Hepatocyte (in vitro differentiated cells): ENCODE results near the gene RBFOX1.

Experiments
- EZH2 ChIP-seq: fragments of 200-600 bp; sonication (generic); IDR thresholded peaks from 2 replicates; pipeline ENCODE4 v1.6.1; 2016; ENCODE audit warnings: antibody characterized with exemption, mild to moderate bottlenecking, borderline replicate concordance
- EZH2phosphoT487 ChIP-seq: fragments of 200-600 bp; sonication (generic); IDR thresholded peaks from one replicate; pipeline ENCODE4 v1.6.1; 2018; ENCODE audit warnings: antibody characterized with exemption, mild to moderate bottlenecking, low read depth, moderate library complexity; ENCODE audit not compliant: unreplicated experiment, severe bottlenecking
- TF ChIP-seq, protein P1 (sequence below): fragments of 200-600 bp; sonication (generic); IDR thresholded peaks from 2 replicates; pipeline ENCODE4 v1.5.1; 2016; ENCODE audit warnings: antibody characterized with exemption, mild to moderate bottlenecking; ENCODE audit not compliant: poor library complexity

DNA sequence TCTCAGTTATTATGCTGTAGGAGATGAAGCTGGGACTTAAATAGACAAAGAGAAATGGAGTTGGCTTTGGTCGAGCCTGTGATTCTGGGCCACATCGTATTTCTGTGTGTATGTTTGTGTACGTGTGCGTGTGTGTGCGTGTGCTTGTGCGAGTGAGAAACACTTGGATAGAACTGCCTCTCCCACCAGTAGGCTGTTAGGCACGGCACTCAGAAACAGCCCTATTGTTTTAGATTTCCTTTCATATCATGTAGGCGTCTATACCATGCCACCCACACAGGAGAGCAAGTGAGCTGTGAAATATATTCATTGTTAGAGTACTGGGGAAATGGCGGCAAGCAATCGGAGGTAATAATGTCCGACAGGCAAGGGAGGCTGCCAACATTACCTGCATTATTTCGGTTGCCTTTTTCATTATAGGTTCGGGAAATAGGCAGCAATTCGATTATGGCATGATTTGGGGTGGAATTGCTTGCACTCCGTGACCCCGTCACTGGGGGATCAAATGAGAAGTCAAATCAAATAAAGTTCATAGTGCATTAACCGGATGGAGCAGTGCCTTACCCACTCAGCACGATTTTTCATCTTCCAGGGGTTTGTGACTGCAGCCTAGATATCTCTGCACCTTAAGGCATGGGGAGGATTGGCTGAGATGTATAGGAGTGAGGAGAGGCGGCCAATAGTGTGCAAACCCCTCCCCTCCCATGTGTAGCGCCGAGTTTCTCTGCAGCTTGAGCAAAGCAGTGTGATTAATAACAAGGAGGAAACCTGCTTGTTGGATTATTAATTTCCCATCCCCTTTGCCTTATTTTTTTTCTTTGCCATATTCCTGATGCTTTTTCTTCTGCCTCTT is 89.6 kb downstream of the RBFOX1 start:
- TF ChIP-seq, protein P1, sequence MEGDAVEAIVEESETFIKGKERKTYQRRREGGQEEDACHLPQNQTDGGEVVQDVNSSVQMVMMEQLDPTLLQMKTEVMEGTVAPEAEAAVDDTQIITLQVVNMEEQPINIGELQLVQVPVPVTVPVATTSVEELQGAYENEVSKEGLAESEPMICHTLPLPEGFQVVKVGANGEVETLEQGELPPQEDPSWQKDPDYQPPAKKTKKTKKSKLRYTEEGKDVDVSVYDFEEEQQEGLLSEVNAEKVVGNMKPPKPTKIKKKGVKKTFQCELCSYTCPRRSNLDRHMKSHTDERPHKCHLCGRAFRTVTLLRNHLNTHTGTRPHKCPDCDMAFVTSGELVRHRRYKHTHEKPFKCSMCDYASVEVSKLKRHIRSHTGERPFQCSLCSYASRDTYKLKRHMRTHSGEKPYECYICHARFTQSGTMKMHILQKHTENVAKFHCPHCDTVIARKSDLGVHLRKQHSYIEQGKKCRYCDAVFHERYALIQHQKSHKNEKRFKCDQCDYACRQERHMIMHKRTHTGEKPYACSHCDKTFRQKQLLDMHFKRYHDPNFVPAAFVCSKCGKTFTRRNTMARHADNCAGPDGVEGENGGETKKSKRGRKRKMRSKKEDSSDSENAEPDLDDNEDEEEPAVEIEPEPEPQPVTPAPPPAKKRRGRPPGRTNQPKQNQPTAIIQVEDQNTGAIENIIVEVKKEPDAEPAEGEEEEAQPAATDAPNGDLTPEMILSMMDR = no peak
- TF ChIP-seq EZH2 = no peak
- no peak for TF ChIP-seq EZH2phosphoT487
